ENCODE data around the gene LRMDA. TPM values are rescaled to one million over a fixed set of nuclear protein-coding genes. Genes with fewer than 3 reads are reported as not detected.

Gene LRMDA
- total and polyA plus RNA-seq, 12 donors: 30.7 to 132 (median 78.1) TPM

DNA sequence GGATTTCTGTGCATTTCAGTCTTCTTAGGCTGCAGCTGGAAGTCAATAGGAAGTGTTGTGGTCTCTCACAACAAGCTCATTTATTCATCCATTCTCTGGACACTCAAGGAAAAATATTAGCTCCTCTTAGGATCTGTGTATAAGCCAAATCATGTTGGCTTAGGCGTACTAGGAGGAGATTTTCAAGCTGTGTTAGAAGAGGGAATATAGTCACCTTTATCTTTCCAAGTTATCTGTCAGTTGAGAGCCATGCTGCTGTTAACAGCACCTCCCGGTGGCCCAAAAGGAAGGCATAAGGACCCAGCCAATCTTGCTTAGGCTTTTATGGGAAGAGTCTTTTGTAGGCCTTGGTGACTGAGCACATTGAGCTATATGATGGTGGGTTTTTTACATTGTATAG is 220.0 kb downstream of the LRMDA start:
- WGBS, 4 donors: 83 to 89% (median 88%) methylated on average over 2 of the region's 2 CpGs
- H3K4me1 ChIP-seq (replicated peaks in 1 of 2): peaks cover 23 to 29% of the 10 kb centered on the region in 2 donors
- no peaks in the 10 kb centered on the region for H3K27me3 ChIP-seq

GRCh38 chr10:75652146-75652740 is 220.8 kb downstream of the LRMDA start:
- TF ChIP-seq, protein P1, sequence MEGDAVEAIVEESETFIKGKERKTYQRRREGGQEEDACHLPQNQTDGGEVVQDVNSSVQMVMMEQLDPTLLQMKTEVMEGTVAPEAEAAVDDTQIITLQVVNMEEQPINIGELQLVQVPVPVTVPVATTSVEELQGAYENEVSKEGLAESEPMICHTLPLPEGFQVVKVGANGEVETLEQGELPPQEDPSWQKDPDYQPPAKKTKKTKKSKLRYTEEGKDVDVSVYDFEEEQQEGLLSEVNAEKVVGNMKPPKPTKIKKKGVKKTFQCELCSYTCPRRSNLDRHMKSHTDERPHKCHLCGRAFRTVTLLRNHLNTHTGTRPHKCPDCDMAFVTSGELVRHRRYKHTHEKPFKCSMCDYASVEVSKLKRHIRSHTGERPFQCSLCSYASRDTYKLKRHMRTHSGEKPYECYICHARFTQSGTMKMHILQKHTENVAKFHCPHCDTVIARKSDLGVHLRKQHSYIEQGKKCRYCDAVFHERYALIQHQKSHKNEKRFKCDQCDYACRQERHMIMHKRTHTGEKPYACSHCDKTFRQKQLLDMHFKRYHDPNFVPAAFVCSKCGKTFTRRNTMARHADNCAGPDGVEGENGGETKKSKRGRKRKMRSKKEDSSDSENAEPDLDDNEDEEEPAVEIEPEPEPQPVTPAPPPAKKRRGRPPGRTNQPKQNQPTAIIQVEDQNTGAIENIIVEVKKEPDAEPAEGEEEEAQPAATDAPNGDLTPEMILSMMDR (IDR thresholded peaks at IDR 0.05): no peak
- TF ChIP-seq POLR2A (IDR thresholded peaks at IDR 0.05): no peak
- Histone ChIP-seq H3K27ac (peak overlapping the region in 1 of 5 donors; percentile 35), H3K9me3 (replicated peaks in 1 of 3) (no peaks in the 10 kb centered on the region), H3K27me3 (no peaks in the 10 kb centered on the region), H3K36me3 (replicated peaks in 1 of 2) (no peaks in the 10 kb centered on the region), H3K4me3 (no peak overlapping the region), H3K4me1 (replicated peaks in 1 of 2) (peaks cover 23 to 31% of the 10 kb centered on the region in 2 donors)
- intact Hi-C loops (cut with DNase I): loop anchor here (5.0 to 10.0 kb wide), 2 partner anchors 247 to 250 kb away; partner anchors contain the start of gene ZNF503 (in 2 of the 2)
- DNase-seq: no peak
- WGBS, 4 donors: 79 to 92% (median 88%) methylated on average over 5 of the region's 5 CpGs

More for the DNA sequence above, 220.0 kb downstream of the LRMDA start:
- Histone ChIP-seq H3K4me3 (no peak overlapping the region), H3K27ac (no peak overlapping the region), H3K36me3 (replicated peaks in 1 of 2) (no peaks in the 10 kb centered on the region), H3K9me3 (replicated peaks in 1 of 3) (no peaks in the 10 kb centered on the region)
- intact Hi-C loops (cut with DNase I): loop anchor here (5.0 to 10.0 kb wide), 2 partner anchors 247 to 249 kb away; partner anchors contain the start of gene ZNF503 (in 2 of the 2)
- DNase-seq: no peak
- TF ChIP-seq, protein P1 (IDR thresholded peaks at IDR 0.05): peak in 1 of 6 experiments; percentile 27
- no peak for TF ChIP-seq POLR2A (IDR thresholded peaks at IDR 0.05)

- peaks cover 23 to 31% of the 10 kb centered on the region in 2 donors for H3K4me1 ChIP-seq (replicated peaks in 1 of 2)
- no peaks in the 10 kb centered on the region for H3K27me3 ChIP-seq
- no peak overlapping the region for H3K27ac ChIP-seq
- H3K4me3 ChIP-seq: no peak overlapping the region
- DNase-seq: no peak
- intact Hi-C loops (cut with DNase I): loop anchor here (5.0 to 10.0 kb wide), 2 partner anchors 249 to 251 kb away; partner anchors contain the start of gene ZNF503 (in 2 of the 2)
- no peaks in the 10 kb centered on the region for H3K9me3 ChIP-seq (replicated peaks in 1 of 3)
- H3K36me3 ChIP-seq (replicated peaks in 1 of 2): no peaks in the 10 kb centered on the region
- TF ChIP-seq, protein P1 (IDR thresholded peaks at IDR 0.05): no peak
- TF ChIP-seq POLR2A (IDR thresholded peaks at IDR 0.05): no peak
- WGBS, 4 donors: 92 to 95% (median 93%) methylated on average over 7 to 8 of the region's 8 CpGs
These were observed 222.3 kb downstream of the LRMDA start for GRCh38 chr10:75653761-75654160.

- no peak for TF ChIP-seq POLR2A (IDR thresholded peaks at IDR 0.05)
- TF ChIP-seq, protein P1 (IDR thresholded peaks at IDR 0.05): no peak
- WGBS, 4 donors: 82 to 93% (median 88%) methylated on average over 1 of the region's 1 CpG
- H3K27ac ChIP-seq: peak overlapping the region in 3 of 5 donors; percentile 51 to 65 (median 52)
- H3K9me3 ChIP-seq (replicated peaks in 1 of 3): no peaks in the 10 kb centered on the region
- DNase-seq: no peak
- H3K36me3 ChIP-seq (replicated peaks in 1 of 2): no peaks in the 10 kb centered on the region
- H3K4me3 ChIP-seq: no peak overlapping the region
- H3K4me1 ChIP-seq (replicated peaks in 1 of 2): peaks cover 23 to 31% of the 10 kb centered on the region in 2 donors
- intact Hi-C loops (cut with DNase I): loop anchor here (5.0 to 10.0 kb wide), 2 partner anchors 249 to 252 kb away; partner anchors contain the start of gene ZNF503 (in 2 of the 2)
- no peaks in the 10 kb centered on the region for H3K27me3 ChIP-seq
These were observed 222.8 kb downstream of the LRMDA start for GRCh38 chr10:75654171-75654771.

Data from adrenal gland (tissue), 12 donors.